HG02642 (cell line): ENCODE measurements around the gene MYL5.
"Not testable (repeated sequence)": the region's sequence is repeated elsewhere in the genome, so short reads cannot be mapped to it uniquely, and the experiment has no call there.

Source experiments
- ATAC-seq: cut with Tn5 transposase; IDR thresholded peaks from one replicate; pipeline ENCODE4 v1.9.1; 2021; ENCODE audit warnings: mild to moderate bottlenecking; ENCODE audit not compliant: unreplicated experiment, poor library complexity

The MYL5 gene

DNA sequence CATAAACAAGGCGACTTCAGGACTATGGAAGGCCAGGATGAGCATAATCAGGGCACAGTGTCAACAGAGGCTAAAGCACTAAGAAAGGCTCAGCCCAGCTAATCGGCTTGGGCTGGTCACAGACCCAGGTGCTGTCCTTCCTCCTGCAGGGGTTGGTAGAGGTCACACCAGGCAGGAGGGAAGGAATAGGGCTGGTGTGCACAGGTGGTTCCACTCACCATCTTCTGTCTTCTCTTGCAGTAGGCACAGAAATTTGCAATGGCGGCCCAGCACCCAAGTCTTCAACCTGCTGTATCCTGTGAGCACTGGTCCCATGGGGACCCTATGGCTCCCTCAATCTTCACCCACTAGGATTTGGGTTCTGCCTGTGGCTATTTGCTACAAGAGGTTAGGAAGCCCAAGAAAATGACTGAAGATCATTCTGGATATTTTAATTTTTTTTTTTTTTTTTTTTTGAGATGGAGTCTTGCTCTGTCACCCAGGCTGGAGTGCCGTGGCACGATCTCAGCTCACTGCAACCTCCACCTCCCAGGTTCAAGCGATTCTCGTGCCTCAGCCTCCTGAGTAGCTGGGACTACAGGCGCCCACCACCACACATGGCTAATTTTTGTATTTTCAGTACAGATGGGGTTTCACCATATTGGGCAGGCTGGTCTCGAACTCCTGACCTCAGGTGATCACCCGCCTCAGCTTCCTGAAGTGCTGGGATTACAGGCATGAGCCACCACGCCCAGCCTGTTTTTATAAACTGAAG lies 4.4 kb upstream of the MYL5 start:
- ATAC-seq = not testable (repeated sequence)

DNA sequence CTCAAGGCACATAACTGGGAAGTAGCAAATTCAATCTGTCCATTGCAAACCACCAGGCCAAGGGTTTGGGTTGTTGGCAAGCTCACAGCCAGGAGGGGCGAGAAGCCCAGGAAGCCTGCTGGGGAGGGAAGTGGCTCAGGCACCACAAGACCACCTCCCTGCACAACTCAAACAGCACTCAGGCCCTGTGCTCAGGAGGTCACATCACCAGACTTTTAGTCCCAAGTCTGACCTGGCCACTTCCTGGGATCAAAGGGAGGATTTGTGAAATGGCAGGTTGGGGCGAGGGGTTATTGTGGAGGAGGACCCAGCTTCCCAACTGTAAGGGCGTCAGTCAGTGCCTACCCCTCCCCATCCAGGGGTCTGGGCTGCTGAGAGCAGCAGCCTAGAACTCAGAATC lies 2.6 kb upstream of the MYL5 start:
- ATAC-seq = no peak

DNA sequence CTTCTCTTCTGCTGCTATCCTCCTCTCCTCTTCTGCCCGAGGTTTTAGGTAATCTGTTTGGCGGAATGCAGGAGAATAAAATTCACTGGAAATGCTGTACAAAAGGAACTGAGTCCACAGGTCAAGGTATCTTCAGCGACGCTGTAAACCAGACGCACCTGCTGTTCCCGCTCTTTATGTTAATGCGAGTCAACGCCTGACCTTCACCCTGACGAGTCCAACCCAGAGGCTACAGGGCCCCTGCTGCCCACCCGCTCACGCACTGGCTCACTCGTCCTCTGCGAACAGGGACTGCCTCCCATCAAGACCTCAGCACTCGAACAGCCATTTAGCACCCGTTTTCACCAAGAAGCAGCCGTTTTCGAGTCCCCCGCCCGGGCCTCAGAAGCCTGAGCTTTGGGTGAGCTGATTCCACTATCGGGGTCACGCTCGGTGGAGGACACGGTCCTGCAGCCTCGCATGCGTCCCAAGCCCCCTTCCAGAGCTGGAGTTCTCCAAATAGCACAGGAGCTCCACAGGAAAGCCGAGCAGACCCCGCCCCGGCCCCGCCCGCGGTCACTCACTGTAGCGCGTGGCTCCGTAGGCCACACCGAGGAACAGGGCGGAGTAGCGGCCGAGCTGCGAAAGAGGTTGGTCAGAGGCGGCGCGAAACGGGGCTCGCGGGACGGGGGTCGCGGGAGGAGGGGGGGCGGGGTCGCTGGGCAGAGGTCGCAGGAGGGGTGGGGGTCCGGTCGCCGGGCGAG lies 822 bp upstream of the MYL5 start:
- ATAC-seq = no peak

DNA sequence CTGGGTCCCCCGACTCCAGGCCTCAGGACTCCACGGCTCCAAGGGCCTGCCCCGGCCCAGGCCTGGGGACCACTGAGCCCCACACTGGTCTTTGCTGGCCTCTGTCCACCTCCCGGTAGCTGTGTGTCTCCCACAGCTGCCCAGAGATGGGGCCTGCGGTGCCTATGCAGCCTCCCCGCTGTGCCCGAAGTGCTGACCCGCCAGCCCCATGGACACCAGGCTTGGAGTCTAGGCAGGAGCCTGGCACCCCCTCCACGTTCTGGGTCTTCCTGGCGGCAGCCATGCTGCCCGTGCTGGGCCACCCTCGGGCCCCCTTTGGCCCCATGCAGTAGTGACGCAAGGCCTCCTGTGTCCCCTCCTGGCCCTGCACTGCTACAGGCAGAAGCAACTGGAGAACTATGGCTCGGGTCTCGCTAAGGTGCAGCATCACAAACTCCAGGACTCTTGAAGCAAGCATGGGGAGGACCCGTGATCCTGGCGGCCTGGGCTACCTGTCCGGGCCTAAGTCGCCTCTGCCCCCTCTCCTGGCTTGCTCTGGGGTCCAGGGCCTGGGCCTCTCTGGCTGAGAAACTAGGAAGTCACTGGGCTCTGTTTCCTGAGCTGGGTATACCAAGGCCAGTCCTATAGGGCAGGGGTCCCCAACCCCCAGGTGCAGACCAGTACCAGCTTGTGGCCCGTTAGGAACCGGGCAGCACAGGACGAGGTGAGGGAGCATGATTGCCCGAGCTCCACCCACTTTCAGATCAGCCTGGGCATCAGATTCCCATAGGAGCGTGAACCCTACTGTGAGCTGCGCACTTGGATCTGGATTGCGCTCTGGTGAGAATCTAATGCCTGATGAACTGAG lies 917 bp downstream of the MYL5 start:
- no peak for ATAC-seq

DNA sequence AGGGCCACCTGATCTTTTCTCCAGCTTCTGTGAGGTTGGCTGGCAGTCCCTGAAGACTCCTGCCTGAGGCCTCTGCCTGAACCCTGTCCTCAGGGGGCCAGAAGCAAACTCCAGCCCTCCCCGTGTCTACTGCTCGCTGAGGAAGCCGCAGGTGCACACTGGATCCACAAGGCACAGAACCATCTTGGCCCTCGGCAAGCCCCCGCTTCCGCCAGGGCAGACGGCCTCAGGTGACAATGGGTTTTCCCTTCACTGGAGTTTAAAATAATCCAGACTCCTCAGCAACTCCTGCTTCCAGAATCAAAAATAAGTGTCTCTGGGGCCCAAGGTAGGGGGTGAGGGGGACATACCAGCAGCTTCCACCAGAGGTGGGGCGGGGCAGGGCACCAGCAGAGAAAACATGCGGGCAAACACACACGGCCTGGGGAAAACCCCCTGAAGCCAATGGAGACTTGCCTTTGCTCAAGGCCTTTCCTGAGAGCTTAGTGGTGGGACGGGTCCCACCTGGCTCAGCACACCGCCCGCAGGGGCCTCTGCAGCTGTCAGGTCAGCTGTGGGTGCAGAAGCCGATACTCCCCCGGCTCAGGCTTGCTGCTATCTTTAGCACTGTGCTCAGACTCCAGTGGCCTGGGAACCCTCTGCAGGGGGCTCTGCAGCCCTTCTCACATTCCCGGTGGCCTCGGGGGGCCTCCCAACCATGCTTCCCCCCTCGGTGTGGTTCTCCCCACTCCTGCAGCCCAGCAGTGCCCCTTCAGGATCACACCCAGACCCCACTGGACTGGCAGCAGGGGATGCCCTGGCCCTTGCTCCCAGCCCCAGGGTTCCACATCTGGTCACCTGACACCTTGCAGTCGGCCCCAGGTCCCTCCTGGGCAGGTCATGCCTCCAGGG lies 1.9 kb downstream of the MYL5 start:
- ATAC-seq = peak; percentile 29

DNA sequence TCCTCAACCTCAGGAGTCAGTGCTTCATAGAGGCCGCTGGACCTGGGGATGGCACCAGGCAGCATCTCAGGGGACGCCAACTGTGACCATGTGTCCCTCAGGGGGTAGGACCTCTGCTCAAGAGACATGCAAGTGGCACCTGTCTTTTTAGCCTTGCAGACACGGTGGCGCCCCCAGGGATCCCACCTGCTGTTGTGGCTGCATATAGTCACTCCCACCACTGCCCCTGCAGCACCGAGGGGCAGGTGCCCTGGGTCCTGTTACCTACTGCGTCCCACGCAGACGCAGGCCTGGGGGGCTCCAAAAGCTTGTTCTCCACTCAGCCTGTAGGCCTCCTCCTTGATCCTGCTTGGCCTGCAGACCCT lies 2.5 kb downstream of the MYL5 start:
- ATAC-seq = no peak

DNA sequence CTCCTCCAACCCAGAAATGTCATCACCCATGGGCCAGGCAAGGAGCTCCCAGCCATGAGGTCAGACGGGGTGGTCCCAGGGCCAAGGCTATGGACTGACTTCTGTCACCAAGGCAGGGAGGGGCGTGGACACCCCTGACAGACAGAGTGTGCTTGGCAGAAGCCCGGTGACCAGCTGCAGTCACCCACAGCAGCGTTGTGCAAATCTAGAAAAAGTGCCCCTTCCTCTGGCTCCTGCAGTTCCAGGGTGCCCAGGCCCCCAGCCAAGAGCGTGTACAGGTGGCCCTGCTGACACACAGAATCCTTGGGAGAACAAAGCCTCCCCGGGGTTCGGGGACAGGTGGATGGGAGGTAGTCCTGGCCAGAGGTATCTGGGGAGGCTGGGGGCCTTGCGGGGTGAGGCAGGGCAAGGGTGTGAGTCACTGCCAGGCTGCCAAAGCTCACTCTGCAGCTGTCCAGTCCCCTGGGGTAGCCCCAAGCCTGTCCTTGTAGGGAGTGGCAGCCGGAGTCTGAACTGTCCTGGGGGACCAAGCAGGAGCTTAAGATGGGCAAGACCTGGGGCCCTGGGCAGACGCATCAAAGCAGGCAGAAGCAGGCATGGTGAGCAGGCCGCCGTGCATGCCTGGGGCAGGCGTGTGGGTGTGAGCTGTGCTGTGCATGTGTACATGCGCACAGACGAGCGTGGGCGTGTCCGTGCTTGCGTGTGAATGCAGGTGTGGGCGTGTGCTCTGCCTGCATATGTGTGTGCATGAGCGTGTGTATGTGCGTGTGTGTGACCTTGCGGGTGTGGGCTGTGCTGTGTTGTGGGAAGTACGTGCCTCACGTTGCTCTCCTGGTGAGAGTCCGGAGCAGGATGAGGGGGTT lies 3.3 kb downstream of the MYL5 start:
- no peak for ATAC-seq

DNA sequence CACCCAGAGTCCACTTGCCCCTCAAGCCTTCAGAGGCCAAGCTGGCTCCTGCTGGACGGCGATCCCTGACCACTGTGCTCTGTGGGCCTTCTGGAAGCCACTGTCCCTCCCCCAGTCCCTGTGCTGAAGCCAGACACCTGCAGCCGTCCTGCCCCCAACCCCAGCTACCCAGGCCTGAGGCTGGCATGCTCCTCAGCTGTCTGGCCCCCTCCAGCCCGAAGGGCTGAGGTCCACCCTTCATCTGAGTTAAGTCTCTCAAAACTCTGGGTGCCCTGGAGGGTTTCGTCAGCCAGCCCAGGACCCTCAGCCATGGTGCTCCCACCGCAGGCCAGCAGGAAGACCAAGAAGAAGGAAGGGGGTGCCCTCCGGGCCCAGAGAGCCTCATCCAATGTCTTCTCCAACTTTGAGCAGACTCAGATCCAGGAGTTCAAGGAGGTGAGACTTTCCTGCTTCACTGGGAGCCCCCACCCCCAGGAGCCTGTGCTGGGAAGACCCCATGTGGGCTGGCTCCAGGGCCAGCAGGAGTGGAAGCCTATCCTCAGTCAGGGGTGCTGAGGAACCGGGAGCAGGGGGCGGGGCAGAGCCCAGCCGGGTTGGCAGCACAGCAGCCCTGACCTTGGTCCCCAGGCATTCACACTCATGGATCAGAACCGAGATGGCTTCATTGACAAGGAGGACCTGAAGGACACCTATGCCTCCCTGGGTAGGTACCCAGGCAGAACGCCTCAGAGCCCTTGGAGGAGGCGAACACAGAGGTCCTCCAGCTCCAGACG lies 4.2 kb downstream of the MYL5 start:
- no peak for ATAC-seq

DNA sequence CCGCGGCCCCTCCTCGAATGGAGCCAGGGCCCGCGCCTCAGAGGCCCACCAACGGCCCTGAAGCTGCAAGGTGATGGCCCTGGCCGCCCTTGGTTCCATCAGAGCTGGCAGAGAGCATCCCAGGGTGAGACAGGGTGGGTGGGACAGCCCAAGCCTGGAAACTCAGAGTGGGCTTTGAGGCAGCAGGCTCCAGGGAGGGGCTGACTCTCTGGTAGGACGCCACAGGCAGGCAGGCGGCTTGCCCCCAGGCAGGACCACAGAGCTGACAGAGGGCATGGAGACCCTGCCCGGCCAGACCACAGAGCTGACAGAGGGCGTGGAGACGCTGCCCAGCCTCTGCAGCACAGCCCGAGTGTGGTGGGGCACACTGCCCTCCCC lies 4.8 kb downstream of the MYL5 start:
- ATAC-seq = no peak

DNA sequence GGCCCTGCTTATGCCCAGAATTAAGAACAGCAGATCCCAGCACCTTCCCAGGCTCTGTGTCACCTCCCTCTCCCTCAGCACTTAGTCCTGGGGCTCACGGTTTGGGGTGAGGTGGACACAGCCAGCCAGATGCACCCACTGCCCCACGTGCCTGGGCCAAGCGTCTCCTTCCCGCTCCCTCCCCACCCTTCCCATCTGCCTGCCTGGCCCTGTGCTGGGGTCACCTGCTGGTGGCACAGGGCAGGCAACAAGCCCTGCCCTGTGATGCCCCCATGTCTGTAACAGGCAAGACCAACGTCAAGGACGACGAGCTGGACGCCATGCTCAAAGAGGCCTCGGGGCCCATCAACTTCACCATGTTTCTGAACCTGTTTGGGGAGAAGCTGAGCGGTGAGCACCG lies 5.3 kb downstream of the MYL5 start:
- no peak for ATAC-seq

DNA sequence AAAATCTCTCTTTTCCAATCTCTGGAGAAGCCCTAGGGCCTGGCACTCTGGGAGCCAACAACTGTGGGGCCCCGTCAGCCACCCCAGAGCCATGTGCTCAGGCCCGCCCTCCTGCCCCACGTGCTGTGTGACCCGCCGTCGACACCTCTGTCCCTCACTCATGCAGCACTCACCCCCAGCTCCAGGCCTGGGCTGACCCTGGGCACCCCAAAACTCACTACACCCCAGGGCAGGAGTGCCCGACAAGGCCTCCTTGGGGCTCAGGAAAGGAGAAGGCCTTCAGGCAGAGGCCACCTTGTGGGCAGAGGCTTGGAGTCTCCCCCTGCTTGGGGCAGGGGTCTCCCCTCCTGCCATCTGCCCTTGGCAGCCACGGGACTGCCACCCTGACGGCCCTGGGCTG lies 5.7 kb downstream of the MYL5 start:
- ATAC-seq = no peak

DNA sequence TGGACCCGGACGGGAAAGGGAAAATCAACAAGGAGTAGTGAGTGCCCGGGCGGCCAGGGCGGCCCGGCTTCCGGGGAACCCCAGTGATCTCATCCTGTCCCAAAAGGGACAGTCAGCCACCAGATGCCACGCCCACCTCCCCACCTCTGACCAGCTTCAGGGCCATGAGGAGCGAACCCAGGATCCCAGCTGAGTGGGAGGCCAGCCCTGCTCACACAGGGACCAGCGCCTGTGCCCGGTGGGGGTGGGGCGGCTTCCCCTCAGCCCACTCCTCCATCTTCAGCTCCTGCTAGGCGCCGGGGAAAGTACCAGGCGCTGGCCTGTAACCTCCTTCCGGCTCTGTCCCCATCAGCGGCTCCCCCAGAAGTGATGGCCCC lies 6.2 kb downstream of the MYL5 start:
- peak; percentile 23 for ATAC-seq

DNA sequence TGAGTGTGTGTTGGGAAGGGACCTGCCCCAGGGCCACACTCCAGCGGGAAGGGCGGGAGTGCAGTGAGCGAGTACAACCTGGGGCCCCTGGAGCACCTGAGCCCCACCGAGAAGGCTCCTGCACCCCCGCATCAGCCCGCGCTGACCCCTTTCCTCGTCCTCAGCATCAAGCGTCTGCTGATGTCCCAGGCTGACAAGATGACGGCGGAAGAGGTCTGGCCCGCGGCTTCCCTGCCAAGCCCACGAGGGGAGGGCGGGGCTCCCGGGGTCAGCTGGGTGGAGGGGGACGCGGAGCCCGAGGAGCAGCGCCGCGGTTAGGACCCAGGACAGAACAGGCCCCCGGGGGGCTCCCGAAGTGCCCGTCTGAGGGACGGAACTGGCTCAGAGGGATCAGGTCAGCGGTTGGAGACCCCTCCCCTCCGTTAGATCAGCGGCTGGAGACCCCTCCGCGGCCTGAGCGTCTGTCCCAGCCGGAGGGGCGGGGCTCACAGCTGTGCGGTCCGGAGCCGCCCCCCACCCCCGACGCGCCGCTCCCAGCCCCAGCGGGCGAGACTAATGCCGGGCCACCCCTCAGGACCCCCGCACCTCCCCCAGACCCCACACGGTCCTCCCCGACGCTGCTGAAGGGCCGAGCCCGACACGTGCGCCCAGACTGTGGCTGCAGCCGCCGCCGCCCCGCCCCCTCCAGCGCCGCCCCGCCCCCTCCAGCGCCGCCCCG lies 6.7 kb downstream of the MYL5 start:
- ATAC-seq = peak; percentile 40

DNA sequence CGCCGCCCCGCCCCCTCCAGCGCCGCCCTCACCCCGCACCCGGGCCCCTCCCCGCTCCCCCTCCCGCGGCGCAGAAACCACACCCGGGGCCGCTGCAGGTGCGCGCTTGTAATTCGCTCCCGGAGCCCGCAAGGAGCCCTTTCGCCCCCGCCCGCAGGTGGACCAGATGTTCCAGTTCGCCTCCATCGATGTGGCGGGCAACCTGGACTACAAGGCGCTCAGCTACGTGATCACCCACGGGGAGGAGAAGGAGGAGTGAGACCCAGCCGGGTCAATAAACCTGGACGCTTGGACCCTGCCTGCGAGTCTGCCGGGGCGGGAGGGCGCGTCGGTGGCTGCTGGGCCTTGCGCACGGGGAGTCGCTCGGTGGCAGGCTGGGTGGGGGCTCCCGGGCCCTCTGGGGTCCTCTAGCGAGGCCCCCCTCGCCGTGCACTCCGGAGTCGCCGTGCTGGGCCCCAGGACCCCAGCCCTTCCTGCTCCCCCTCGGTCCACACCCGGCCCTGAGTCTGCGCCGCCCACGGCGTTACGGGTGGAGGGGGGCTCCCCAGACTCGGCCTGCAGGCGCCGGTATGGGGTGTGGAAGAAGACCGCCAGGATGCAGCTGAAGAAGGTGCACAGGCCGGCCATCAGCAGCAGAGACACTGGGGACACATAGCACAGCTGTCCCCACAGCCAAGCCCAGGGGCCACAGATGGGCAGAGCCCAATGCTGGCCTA lies 7.6 kb downstream of the MYL5 start:
- ATAC-seq = no peak

DNA sequence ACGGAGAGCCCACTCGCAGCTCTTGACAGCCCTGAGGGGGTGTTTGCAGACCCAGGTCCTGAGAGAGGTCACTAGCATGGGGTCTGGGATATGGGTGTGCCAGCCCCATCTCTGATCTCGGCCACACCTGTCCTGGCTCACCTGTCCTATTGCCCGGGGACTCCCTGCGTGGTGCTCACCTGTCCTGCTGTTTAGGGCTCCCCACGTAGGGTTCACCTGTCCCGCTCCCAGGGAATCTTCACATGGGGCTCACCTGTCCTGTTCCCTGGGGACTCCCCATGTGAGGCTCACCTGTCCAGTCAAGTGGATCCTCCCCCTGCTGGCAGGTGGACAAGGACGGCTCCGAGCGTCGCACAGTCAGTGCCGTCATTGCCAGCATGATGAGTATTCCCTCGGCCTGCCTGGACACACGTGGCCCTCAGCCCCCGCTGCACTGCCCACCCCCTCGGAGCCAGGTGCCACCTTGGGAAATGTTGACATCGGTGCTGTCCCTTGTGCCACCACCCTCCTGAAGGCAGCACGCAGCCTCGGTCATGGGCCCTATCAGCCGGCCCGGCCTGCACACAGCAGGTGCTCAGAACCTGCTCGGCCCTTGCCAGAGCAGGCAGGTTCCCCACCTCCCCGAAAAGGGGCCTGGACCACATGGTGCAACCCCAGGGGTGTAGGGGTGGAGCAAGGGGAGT lies 8.3 kb downstream of the MYL5 start:
- no peak for ATAC-seq

DNA sequence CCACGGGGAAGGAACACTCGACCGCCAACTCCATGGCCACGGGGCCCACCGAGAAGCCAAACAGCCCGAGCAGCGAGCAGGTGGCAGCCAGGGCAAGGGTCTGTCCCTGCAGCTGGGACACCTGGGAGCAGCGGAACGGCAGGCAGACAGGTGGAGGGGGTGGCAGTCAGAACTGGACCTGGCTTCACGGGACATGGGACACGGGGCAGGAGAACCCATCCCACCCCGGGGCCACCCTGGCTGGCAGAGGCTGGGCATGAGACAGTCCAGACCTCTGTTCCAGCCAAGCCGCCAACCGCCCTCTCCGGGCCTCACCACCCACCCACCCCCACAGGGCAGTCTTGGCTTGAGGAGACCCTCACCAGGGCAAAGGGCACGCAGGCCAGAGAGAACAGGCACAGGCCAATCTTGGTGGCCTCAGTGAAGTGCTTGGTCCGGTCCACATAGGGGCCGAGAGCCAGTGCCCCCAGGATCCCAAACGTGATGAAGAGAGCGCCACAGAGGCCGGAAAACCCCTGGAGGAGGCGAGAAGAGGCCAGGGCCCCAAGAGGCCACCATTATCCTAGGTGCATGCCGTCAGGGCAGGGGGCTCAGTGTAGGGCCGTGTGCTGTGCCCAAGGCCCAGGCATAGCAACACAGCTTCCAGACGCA lies 9.0 kb downstream of the MYL5 start:
- no peak for ATAC-seq
